ENCODE data around the gene PACS2. TPM values are rescaled to one million over a fixed set of nuclear protein-coding genes. Genes with fewer than 3 reads are reported as not detected.

PACS2 gene
- total and polyA plus RNA-seq, 2 of the 8 experiments (the other 6 are each of a cell fraction or from before 2014, with no cell fraction given), result 38.0 to 62.8 TPM

DNA sequence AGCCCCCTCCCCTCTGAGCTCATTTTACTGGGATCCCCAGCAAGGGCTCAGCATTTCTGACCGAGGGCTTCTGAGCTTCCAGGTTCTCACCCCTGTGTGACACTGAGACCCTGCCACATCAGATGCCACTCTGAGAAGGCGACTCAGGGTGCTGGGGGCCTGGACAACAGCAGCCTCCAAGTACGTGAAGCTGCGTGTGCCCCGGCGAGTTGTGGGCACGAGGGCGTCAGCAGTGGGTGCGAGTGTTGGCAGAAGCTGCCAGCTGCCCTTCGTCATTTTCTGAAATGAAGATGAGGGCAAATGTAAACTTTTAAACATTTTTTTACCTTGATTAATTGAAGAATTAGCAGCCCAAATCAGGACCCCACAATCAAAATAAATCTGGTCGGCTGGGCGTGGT, 51.1 kb downstream of the PACS2 start:
- H2BK12ac ChIP-seq (ENCODE audit: low read depth, low read length), result no peak overlapping the region
- peaks cover 0 to 4% (median 0%) of the 10 kb centered on the region in 4 experiments; a peak in 2 of 8 replicates for H3K36me3 ChIP-seq (ENCODE audit: control insufficient read depth in 2 of 4, insufficient read depth in 4 of 4, low read length in 3 of 4)
- no peak overlapping the region for H3K4me2 ChIP-seq (ENCODE audit: insufficient read depth in 1 of 2, low read depth in 2 of 2, low read length in 2 of 2)
- no peak overlapping the region for H3K14ac ChIP-seq (ENCODE audit: insufficient read length)
- no peak overlapping the region for H2AK5ac ChIP-seq (ENCODE audit: low read depth, low read length)
- no peak for FAIRE-seq
- no peak overlapping the region for H3K4me3 ChIP-seq (ENCODE audit: extremely low read depth in 1 of 4, insufficient read depth in 2 of 4, low read depth in 3 of 4, low read length in 4 of 4)
- ChIA-PET CTCF (ENCODE audit: partially characterized antibody) (interaction anchor here (1.1 to 2.7 kb wide), 5 partner anchors 11 to 124 kb away, joined by 4 to 10 read pairs (median 4); no protein-coding TSS in a partner anchor), POLR2A (ENCODE audit: partially characterized antibody) (interaction anchor here (0.9 kb wide), 1 partner anchor 72 kb away, joined by 3 read pairs; no protein-coding TSS in a partner anchor)
- no peaks in the 10 kb centered on the region for H3K9me3 ChIP-seq (ENCODE audit: insufficient read depth in 2 of 2, low read depth in 1 of 2, low read length in 1 of 2)
- H3K79me1 ChIP-seq (ENCODE audit: low read depth, low read length), result no peaks in the 10 kb centered on the region
- 88% methylated on average over 12 of the region's 12 CpGs; no CpG with 5 or more reads in 1 of the 2 experiments for WGBS, 2 experiments (ENCODE audit: extremely low coverage in 1 of 2, insufficient coverage in 1 of 2, insufficient read length in 1 of 2, insufficient replicate concordance in 2 of 2, low coverage in 1 of 2, low lambda C conversion rate in 2 of 2, missing lambda C conversion rate in 1 of 2)
- H2BK5ac ChIP-seq (ENCODE audit: low read depth, low read length), result no peak overlapping the region
- H2BK20ac ChIP-seq (ENCODE audit: low read length), result no peak overlapping the region
- H3K56ac ChIP-seq (replicated peaks; ENCODE audit: insufficient read length, low read depth, low read length), result no peak overlapping the region
- no peaks in the 10 kb centered on the region for H3K4me1 ChIP-seq (replicated peaks in 1 of 4; ENCODE audit: control insufficient read depth in 3 of 4, insufficient read depth in 4 of 4, low read length in 3 of 4)
- H4K91ac ChIP-seq (replicated peaks; ENCODE audit: insufficient read length, low read length), result no peak overlapping the region
- no peaks in the 10 kb centered on the region; a peak in 1 of 7 replicates for H3K27me3 ChIP-seq (replicated peaks in 1 of 4; ENCODE audit: control insufficient read depth in 3 of 4, extremely low read depth in 1 of 4, insufficient read depth in 3 of 4, low read length in 3 of 4)
- H4K5ac ChIP-seq (ENCODE audit: insufficient read length, low read depth, low read length), result no peak overlapping the region
- no peak overlapping the region for H3K9ac ChIP-seq (replicated peaks in 1 of 4; ENCODE audit: extremely low read depth in 1 of 4, low read depth in 3 of 4, low read length in 3 of 4)
- no peaks in the 10 kb centered on the region for H3K79me2 ChIP-seq (ENCODE audit: control insufficient read depth in 1 of 2, insufficient read depth in 2 of 2, low read length in 2 of 2)
- no peaks in the 10 kb centered on the region for H3K23me2 ChIP-seq (ENCODE audit: low read depth, low read length)
- H3K4ac ChIP-seq (replicated peaks; ENCODE audit: insufficient read length, low read depth, low read length), result no peak overlapping the region
- H3K18ac ChIP-seq (ENCODE audit: extremely low read depth, low read length), result no peak overlapping the region
- H3K23ac ChIP-seq (ENCODE audit: insufficient read length), result no peak overlapping the region
- no peak overlapping the region for H3K27ac ChIP-seq (ENCODE audit: low read depth, low read length)
- no peak for DNase-seq (ENCODE audit: low read depth in 1 of 2, low spot score in 2 of 2)
- no peak overlapping the region for H2BK15ac ChIP-seq (ENCODE audit: low read length)
- peaks cover 2 to 3% of the 10 kb centered on the region in 2 experiments for H4K20me1 ChIP-seq (replicated peaks in 1 of 2; ENCODE audit: control insufficient read depth in 1 of 2, insufficient read depth in 2 of 2, low read length in 2 of 2)
- H2BK120ac ChIP-seq (replicated peaks; ENCODE audit: low read depth, low read length), result no peak overlapping the region
- H2AFZ ChIP-seq (ENCODE audit: low read length), result no peak overlapping the region
- H4K8ac ChIP-seq (ENCODE audit: extremely low read depth, insufficient read depth, low read length), result no peak overlapping the region
- TF ChIP-seq RBBP5 (IDR thresholded peaks at IDR 0.05; ENCODE audit: borderline replicate concordance, low read depth, low read length) (no peak), ASH2L (IDR thresholded peaks at IDR 0.05; ENCODE audit: low read length) (no peak), BACH1 (IDR thresholded peaks at IDR 0.05; ENCODE audit: low read length) (no peak), CEBPB (IDR thresholded peaks at IDR 0.05; ENCODE audit: low read depth, low read length) (no peak), GTF2F1 (IDR thresholded peaks at IDR 0.05; ENCODE audit: borderline replicate concordance, low read depth, low read length) (no peak), EP300 (IDR thresholded peaks at IDR 0.05; ENCODE audit: borderline replicate concordance in 1 of 2, low read depth in 2 of 2, low read length in 2 of 2) (no peak), PHF8 (conservative IDR thresholded peaks at IDR 0.05; ENCODE audit: low read depth, low read length) (no peak), SUZ12 (IDR thresholded peaks at IDR 0.05; ENCODE audit: low read length) (no peak), TAF1 (IDR thresholded peaks at IDR 0.05; ENCODE audit: low read depth, low read length) (no peak), RNF2 (IDR thresholded peaks at IDR 0.05; ENCODE audit: borderline replicate concordance, low read depth, low read length, missing control alignments, poor library complexity, severe bottlenecking) (no peak), SRF (IDR thresholded peaks at IDR 0.05; ENCODE audit: low read depth, low read length) (no peak), POLR2A (IDR thresholded peaks at IDR 0.05; ENCODE audit: control extremely low read depth in 1 of 2, low read depth in 2 of 2, low read length in 2 of 2) (no peak)
- TF ChIP-seq, protein P1, sequence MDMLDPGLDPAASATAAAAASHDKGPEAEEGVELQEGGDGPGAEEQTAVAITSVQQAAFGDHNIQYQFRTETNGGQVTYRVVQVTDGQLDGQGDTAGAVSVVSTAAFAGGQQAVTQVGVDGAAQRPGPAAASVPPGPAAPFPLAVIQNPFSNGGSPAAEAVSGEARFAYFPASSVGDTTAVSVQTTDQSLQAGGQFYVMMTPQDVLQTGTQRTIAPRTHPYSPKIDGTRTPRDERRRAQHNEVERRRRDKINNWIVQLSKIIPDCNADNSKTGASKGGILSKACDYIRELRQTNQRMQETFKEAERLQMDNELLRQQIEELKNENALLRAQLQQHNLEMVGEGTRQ (IDR thresholded peaks at IDR 0.05; ENCODE audit: low read length), result no peak

Data from H1 (cell line).